ENCODE results near the gene UNCX.
"Not testable (repeated sequence)": the region's sequence is repeated elsewhere in the genome, so short reads cannot be mapped to it uniquely, and the experiment has no call there.

UNCX gene

GRCh38 chr7:1210321-1210978 is 22.2 kb upstream of the UNCX start:
- peak overlapping the region; percentile 38 for H3K27ac ChIP-seq
- TF ChIP-seq CTCF (conservative IDR thresholded peaks at IDR 0.05): no peak

- TF ChIP-seq CTCF (conservative IDR thresholded peaks at IDR 0.05): no peak
- H3K27ac ChIP-seq: peak overlapping the region; percentile 38; the same call in 1 of the 2 replicates
These were observed 21.6 kb upstream of the UNCX start for GRCh38 chr7:1210979-1211608.

- no peak for TF ChIP-seq CTCF (conservative IDR thresholded peaks at IDR 0.05)
- no peak overlapping the region for H3K27ac ChIP-seq
These were observed 21.1 kb upstream of the UNCX start for GRCh38 chr7:1211611-1212010.

DNA sequence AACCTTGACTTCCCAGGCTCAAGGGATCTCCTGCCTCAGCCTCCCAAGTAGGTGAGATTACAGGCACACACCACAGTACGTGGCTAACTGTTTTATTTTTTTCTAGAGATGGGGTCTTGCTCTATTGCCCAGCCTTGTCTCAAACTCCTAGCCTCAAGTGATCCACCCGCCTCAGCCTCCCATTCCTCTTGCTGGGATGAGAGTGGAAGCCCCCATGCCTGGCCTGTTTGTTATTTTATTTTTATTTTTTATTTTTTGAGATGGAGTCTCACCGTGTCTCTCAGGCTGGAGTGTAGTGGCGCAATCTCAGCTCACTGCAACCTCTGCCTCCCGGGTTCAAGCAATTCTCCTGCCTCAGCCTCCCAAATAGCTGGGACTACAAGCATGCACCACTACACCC is 20.6 kb upstream of the UNCX start:
- not testable (repeated sequence) for H3K27ac ChIP-seq

GRCh38 chr7:1214516-1214915 is 18.2 kb upstream of the UNCX start:
- TF ChIP-seq CTCF (conservative IDR thresholded peaks at IDR 0.05): no peak
- no peak overlapping the region for H3K27ac ChIP-seq

GRCh38 chr7:1218541-1219165 is 14.0 kb upstream of the UNCX start:
- no peak overlapping the region for H3K27ac ChIP-seq
- TF ChIP-seq CTCF (conservative IDR thresholded peaks at IDR 0.05): no peak

- no peak overlapping the region for H3K27ac ChIP-seq
- TF ChIP-seq CTCF (conservative IDR thresholded peaks at IDR 0.05): no peak
These were observed 13.2 kb upstream of the UNCX start for GRCh38 chr7:1219498-1219897.

Measured in VCaP (cell line).